HepG2 (cell line): ENCODE results near the gene CCDC174. TPM values are rescaled to one million over a fixed set of nuclear protein-coding genes. Genes with fewer than 3 reads are reported as not detected.

ENCODE experiments used
- ATAC-seq: fragments of 200-7000 bp; cut with Tn5 transposase; 3 replicates; pipeline ENCODE4 v1.9.1; 2020; ENCODE audit warnings: mild to moderate bottlenecking, moderate library complexity
- BruUV-seq: library from RNA; stranded (reverse); fragments of 400-500 nt; replicated peaks from 2 replicates; lab custom pipeline; 2021; lab: Mats Ljungman, UMichigan
- CTCF ChIA-PET: fragments of 300-600 bp; formaldehyde crosslinking; extraction: SDS; loops from one replicate; lab custom pipeline; 2021; ENCODE audit warnings: low total read pairs, inconsistent platforms, low intra/inter-chr PET ratio; lab: Yijun Ruan, JAX
- POLR2A ChIA-PET: fragments of 350-600 bp; sonication (Branson Sonifier 250); formaldehyde crosslinking; loops from one replicate; lab custom pipeline; 2020; ENCODE audit warnings: antibody characterized with exemption, inconsistent platforms; lab: Yijun Ruan, JAX
- DNase-seq: peaks from one replicate; pipeline ENCODE4 v3.0.0-alpha.2; 2015; ENCODE audit warnings: low spot score
- FAIRE-seq: peaks from 3 replicates; lab custom pipeline; 2011; peaks lifted over from hg19 to GRCh38; lab: Jason Lieb, UNC
- H2AFZ ChIP-seq: one replicate; pipeline ENCODE4 v1.6.1; 2011; ENCODE audit warnings: low read length, inconsistent platforms
- H3K27ac ChIP-seq: fragments of 300-600 bp; 3 replicates; pipeline ENCODE4 v1.8.0; 2011; ENCODE audit warnings: mixed run types, mild to moderate bottlenecking, mixed read lengths, low read length, inconsistent platforms; ENCODE audit not compliant: insufficient read depth; ENCODE audit errors: extremely low read length
- H3K27me3 ChIP-seq, 2 experiments: fragments of 200-600 bp in 1 of 2; 2 replicates in 1 of 2; 3 replicates in 1 of 2; pipeline versions ENCODE4 v1.6.0 to v1.8.0; 2011; ENCODE audit warnings: low read length in 2 of 2, mild to moderate bottlenecking in 2 of 2, moderate library complexity in 2 of 2, inconsistent platforms in 1 of 2; ENCODE audit not compliant: insufficient read depth in 2 of 2, control insufficient read depth in 1 of 2
- H3K36me3 ChIP-seq, 2 experiments: fragments of 200-600 bp in 1 of 2; replicated peaks in 1 of 2; 2 replicates in 1 of 2; 3 replicates in 1 of 2; pipeline versions ENCODE4 v1.5.1 to v1.8.0; 2011; ENCODE audit warnings: low read length in 2 of 2, inconsistent platforms in 1 of 2; ENCODE audit not compliant: insufficient read depth in 2 of 2, control insufficient read depth in 1 of 2
- H3K4me1 ChIP-seq: 2 replicates; pipeline ENCODE4 v1.5.1; 2012; ENCODE audit warnings: low read length, inconsistent platforms; ENCODE audit not compliant: insufficient read depth
- H3K4me2 ChIP-seq: 2 replicates; pipeline ENCODE4 v1.6.0; 2011; ENCODE audit warnings: low read depth, low read length, inconsistent platforms
- H3K4me3 ChIP-seq, 3 experiments: fragments of 200-600 bp in 1 of 3; sonication (generic), shearing (Covaris generic) in 1 of 3; replicated peaks in 1 of 3; 2 replicates each; pipeline ENCODE4 v1.5.1; 2011 to 2016; ENCODE audit warnings: low read length in 3 of 3, inconsistent platforms in 2 of 3, low read depth in 2 of 3, mild to moderate bottlenecking in 2 of 3, control low read depth in 1 of 3, mixed read lengths in 1 of 3; ENCODE audit not compliant: insufficient read depth in 1 of 3
- H3K79me2 ChIP-seq: one replicate; pipeline ENCODE4 v1.6.1; 2011; ENCODE audit warnings: low read length, inconsistent platforms; ENCODE audit not compliant: insufficient read depth
- H3K9ac ChIP-seq: 2 replicates; pipeline ENCODE4 v1.6.0; 2011; ENCODE audit warnings: mild to moderate bottlenecking, low read depth, low read length, inconsistent platforms; ENCODE audit not compliant: insufficient read depth
- H3K9me3 ChIP-seq: 2 replicates; pipeline ENCODE4 v1.5.1; 2012; ENCODE audit warnings: mild to moderate bottlenecking, low read length
- H4K20me1 ChIP-seq: 2 replicates; pipeline ENCODE4 v1.6.0; 2011; ENCODE audit warnings: inconsistent platforms, mild to moderate bottlenecking, low read length, moderate library complexity; ENCODE audit not compliant: insufficient read depth
- AGO2 ChIP-seq: fragments of 200-400 bp; formaldehyde crosslinking; optimal IDR thresholded peaks from 2 replicates; pipeline ENCODE3; 2017; ENCODE audit warnings: mild to moderate bottlenecking, low read depth, low read length, moderate library complexity
- EZH2 ChIP-seq: conservative IDR thresholded peaks from 2 replicates; pipeline ENCODE4 v1.6.1; 2012; ENCODE audit warnings: mild to moderate bottlenecking, low read depth, low read length, moderate library complexity
- FOXP4 ChIP-seq: sonication (generic); formaldehyde crosslinking; IDR thresholded peaks from 2 replicates; pipeline ENCODE4 v1.4.0; 2020; ENCODE audit warnings: missing genetic modification reagents
- GFI1 ChIP-seq: sonication (generic); formaldehyde crosslinking; IDR thresholded peaks from 2 replicates; pipeline ENCODE4 v1.5.0; 2020; ENCODE audit warnings: missing genetic modification reagents, mild to moderate bottlenecking, borderline replicate concordance
- HCFC1 ChIP-seq: fragments of 150-350 bp; IDR thresholded peaks from 2 replicates; pipeline ENCODE4 v1.6.1; 2014; ENCODE audit warnings: low read depth, low read length
- HMG20B ChIP-seq: conservative IDR thresholded peaks from 2 replicates; pipeline ENCODE4 v1.6.1; 2016; ENCODE audit warnings: missing genetic modification reagents, missing compliant biosample characterization
- HOXA3 ChIP-seq: sonication (generic); formaldehyde crosslinking; IDR thresholded peaks from 2 replicates; pipeline ENCODE4 v1.5.0; 2020; ENCODE audit warnings: missing genetic modification reagents
- JUND ChIP-seq: sonication (generic); formaldehyde crosslinking; IDR thresholded peaks from 2 replicates; pipeline ENCODE4 v1.8.0; 2022; ENCODE audit warnings: mild to moderate bottlenecking, missing genetic modification reagents
- KLF11 ChIP-seq: IDR thresholded peaks from 2 replicates; pipeline ENCODE4 v1.6.1; 2016; ENCODE audit warnings: missing compliant biosample characterization
- RELA ChIP-seq: sonication (generic); formaldehyde crosslinking; IDR thresholded peaks from 2 replicates; pipeline ENCODE4 v1.4.0; 2020; ENCODE audit warnings: missing genetic modification reagents
- SP140L ChIP-seq: sonication (generic); formaldehyde crosslinking; IDR thresholded peaks from 2 replicates; pipeline ENCODE4 v1.4.0; 2020; ENCODE audit warnings: missing genetic modification reagents, borderline replicate concordance
- TARDBP ChIP-seq: sonication (generic); formaldehyde crosslinking; IDR thresholded peaks from 2 replicates; pipeline ENCODE4 v1.8.0; 2022; ENCODE audit warnings: mild to moderate bottlenecking, missing genetic modification reagents
- ZBTB21 ChIP-seq: sonication (generic); formaldehyde crosslinking; IDR thresholded peaks from 2 replicates; pipeline ENCODE4 v1.4.0; 2020; ENCODE audit warnings: missing genetic modification reagents
- ZBTB38 ChIP-seq: sonication (generic); formaldehyde crosslinking; IDR thresholded peaks from 2 replicates; pipeline ENCODE4 v1.5.1; 2020; ENCODE audit warnings: mild to moderate bottlenecking, missing genetic modification reagents
- ZKSCAN1 ChIP-seq: fragments of 150-350 bp; IDR thresholded peaks from 2 replicates; pipeline ENCODE4 v1.6.1; 2014; ENCODE audit warnings: low read length
- WGBS: methylation state at CpG from one replicate; pipeline ENCODE4 v1.1.6; 2017; ENCODE audit warnings: low lambda C conversion rate; 5-methylcytosine and 5-hydroxymethylcytosine counted together
- in situ Hi-C: cut with HindIII; loops from 2 replicates; pipeline ENCODE4 v1.10.0; 2017; ENCODE audit warnings: low pct_unique_long_range_greater_than_20kb; ENCODE audit not compliant: extremely low pct_ligation_motif_present
- intact Hi-C: fragments of 100-400 bp; cut with micrococcal nuclease; formaldehyde crosslinking; loops from one replicate; pipeline ENCODE4 v1.10.0; 2022; ENCODE audit not compliant: unreplicated experiment
- polyA plus RNA-seq, 8 experiments: library from polyadenylated mRNA; depleted of rRNA in 3 of 8; stranded (reverse) in 7 of 8; unstranded in 1 of 8; fragments of >200 nt; fragmentation: Illumina TruSeq in 4 of 8; extraction: Trizol in 4 of 8; gene quantifications; 2 replicates each; pipeline versions ENCODE4 v1.2.1 to v1.2.3, GENCODE V29; 2011 to 2016; ENCODE audit warnings: low read depth in 4 of 8, missing spikeins in 1 of 8, mixed read lengths in 1 of 8; ENCODE audit not compliant: insufficient read depth in 1 of 8
- total RNA-seq, 5 experiments: library from RNA; depleted of rRNA; stranded (reverse); fragments of >200 nt; fragmentation: Illumina TruSeq; extraction: Trizol; gene quantifications; 2 replicates each; pipeline ENCODE4 v1.2.3, GENCODE V29; 2016; ENCODE audit warnings: low read depth in 1 of 5
- TF ChIP-seq, protein P1 (sequence below): sonication (generic); formaldehyde crosslinking; IDR thresholded peaks from 2 replicates; pipeline ENCODE4 v1.9.0; 2022; ENCODE audit warnings: missing genetic modification reagents, mild to moderate bottlenecking, borderline replicate concordance
- TF ChIP-seq, protein P2 (sequence below): sonication (generic); formaldehyde crosslinking; IDR thresholded peaks from 2 replicates; pipeline ENCODE4 v1.5.1; 2020; ENCODE audit warnings: missing genetic modification reagents, mild to moderate bottlenecking, borderline replicate concordance
- TF ChIP-seq, protein P3 (sequence below): IDR thresholded peaks from 2 replicates; pipeline ENCODE4 v1.6.1; 2016; ENCODE audit warnings: mild to moderate bottlenecking, missing biosample characterization, missing genetic modification reagents

The CCDC174 gene
- total and polyA plus RNA-seq, 2 of the 13 experiments (the other 11 are each of a cell fraction or from before 2014, with no cell fraction given) = 5.4 to 11.0 TPM

GRCh38 chr3:14619605-14620004, 32.0 kb upstream of the CCDC174 start:
- in situ Hi-C loops = no loop called here
- Histone ChIP-seq H3K4me3 (no peak overlapping the region), H3K9ac (no peak overlapping the region), H3K4me1 (peaks cover 14% of the 10 kb centered on the region), H3K27me3 (peaks cover 0 to 13% of the 10 kb centered on the region in 2 experiments; a peak in 4 of 5 replicates), H4K20me1 (no peaks in the 10 kb centered on the region), H3K36me3 (no peaks in the 10 kb centered on the region), H3K27ac (no peak overlapping the region), H3K79me2 (no peaks in the 10 kb centered on the region), H2AFZ (no peak overlapping the region), H3K9me3 (no peaks in the 10 kb centered on the region), H3K4me2 (no peak overlapping the region)
- WGBS = no CpG with 5 or more reads among the region's 2 CpGs
- intact Hi-C loops = no loop called here
- DNase-seq (no peak), FAIRE-seq (no peak), ATAC-seq (no peak)
- no TSS peak for BruUV-seq
- POLR2A ChIA-PET = no interaction called here
- no peak for TF ChIP-seq HMG20B
- no peak for TF ChIP-seq ZBTB38 (CRISPR knock-in tag)
- no peak for TF ChIP-seq HCFC1
- no peak for TF ChIP-seq KLF11 (CRISPR knock-in tag)
- no peak for TF ChIP-seq FOXP4 (CRISPR knock-in tag)
- no peak for TF ChIP-seq GFI1
- no peak for TF ChIP-seq TARDBP (CRISPR knock-in tag)
- TF ChIP-seq RELA (CRISPR knock-in tag) = no peak
- TF ChIP-seq AGO2 = no peak
- TF ChIP-seq, protein P1, sequence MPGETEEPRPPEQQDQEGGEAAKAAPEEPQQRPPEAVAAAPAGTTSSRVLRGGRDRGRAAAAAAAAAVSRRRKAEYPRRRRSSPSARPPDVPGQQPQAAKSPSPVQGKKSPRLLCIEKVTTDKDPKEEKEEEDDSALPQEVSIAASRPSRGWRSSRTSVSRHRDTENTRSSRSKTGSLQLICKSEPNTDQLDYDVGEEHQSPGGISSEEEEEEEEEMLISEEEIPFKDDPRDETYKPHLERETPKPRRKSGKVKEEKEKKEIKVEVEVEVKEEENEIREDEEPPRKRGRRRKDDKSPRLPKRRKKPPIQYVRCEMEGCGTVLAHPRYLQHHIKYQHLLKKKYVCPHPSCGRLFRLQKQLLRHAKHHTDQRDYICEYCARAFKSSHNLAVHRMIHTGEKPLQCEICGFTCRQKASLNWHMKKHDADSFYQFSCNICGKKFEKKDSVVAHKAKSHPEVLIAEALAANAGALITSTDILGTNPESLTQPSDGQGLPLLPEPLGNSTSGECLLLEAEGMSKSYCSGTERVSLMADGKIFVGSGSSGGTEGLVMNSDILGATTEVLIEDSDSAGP = no peak
- TF ChIP-seq HOXA3 = no peak
- TF ChIP-seq SP140L (CRISPR knock-in tag) = no peak
- TF ChIP-seq EZH2 = no peak
- TF ChIP-seq, protein P2, sequence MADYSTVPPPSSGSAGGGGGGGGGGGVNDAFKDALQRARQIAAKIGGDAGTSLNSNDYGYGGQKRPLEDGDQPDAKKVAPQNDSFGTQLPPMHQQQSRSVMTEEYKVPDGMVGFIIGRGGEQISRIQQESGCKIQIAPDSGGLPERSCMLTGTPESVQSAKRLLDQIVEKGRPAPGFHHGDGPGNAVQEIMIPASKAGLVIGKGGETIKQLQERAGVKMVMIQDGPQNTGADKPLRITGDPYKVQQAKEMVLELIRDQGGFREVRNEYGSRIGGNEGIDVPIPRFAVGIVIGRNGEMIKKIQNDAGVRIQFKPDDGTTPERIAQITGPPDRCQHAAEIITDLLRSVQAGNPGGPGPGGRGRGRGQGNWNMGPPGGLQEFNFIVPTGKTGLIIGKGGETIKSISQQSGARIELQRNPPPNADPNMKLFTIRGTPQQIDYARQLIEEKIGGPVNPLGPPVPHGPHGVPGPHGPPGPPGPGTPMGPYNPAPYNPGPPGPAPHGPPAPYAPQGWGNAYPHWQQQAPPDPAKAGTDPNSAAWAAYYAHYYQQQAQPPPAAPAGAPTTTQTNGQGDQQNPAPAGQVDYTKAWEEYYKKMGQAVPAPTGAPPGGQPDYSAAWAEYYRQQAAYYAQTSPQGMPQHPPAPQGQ (CRISPR knock-in tag) = no peak
- TF ChIP-seq, protein P3, sequence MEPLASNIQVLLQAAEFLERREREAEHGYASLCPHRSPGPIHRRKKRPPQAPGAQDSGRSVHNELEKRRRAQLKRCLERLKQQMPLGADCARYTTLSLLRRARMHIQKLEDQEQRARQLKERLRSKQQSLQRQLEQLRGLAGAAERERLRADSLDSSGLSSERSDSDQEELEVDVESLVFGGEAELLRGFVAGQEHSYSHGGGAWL (CRISPR knock-in tag) = no peak
- TF ChIP-seq ZKSCAN1 = no peak
- TF ChIP-seq ZBTB21 (CRISPR knock-in tag) = no peak
- no peak for TF ChIP-seq JUND (CRISPR knock-in tag)
- CTCF ChIA-PET = no interaction called here
